Thoracic aorta (tissue), 2 donors: ENCODE data around the gene TENM3. TPM values are rescaled to one million over a fixed set of nuclear protein-coding genes. Genes with fewer than 3 reads are reported as not detected.

Experiments
- ATAC-seq: fragments of 150-250 bp; one replicate; pipeline ENCODE4 v1.8.0; 2017; ENCODE audit warnings: low read depth; ENCODE audit not compliant: insufficient number of reproducible peaks, low FRiP score
- DNase-seq: peaks from one replicate; pipeline ENCODE4 v3.0.0-alpha.2; 2020; ENCODE audit warnings: low spot score
- H3K27ac ChIP-seq, 2 donors: fragments of 200-600 bp; sonication (generic); 1 replicate in 1 of 2; 2 replicates in 1 of 2; pipeline ENCODE4 v1.5.1; 2016; ENCODE audit warnings: mild to moderate bottlenecking in 2 of 2, moderate library complexity in 2 of 2
- H3K27me3 ChIP-seq: fragments of 200-600 bp; sonication (generic); replicated peaks from 2 replicates; pipeline ENCODE4 v1.6.0; 2016; ENCODE audit warnings: mild to moderate bottlenecking; ENCODE audit not compliant: insufficient read depth
- H3K36me3 ChIP-seq: fragments of 200-600 bp; sonication (generic); one replicate; pipeline ENCODE4 v1.5.1; 2016
- H3K4me1 ChIP-seq, 2 donors: fragments of 200-600 bp; sonication (generic); 1 replicate in 1 of 2; 2 replicates in 1 of 2; pipeline versions ENCODE4 v1.5.1 to v1.6.0; 2016; ENCODE audit warnings: low read depth in 2 of 2, mild to moderate bottlenecking in 1 of 2; ENCODE audit not compliant: control insufficient read depth in 1 of 2
- H3K4me3 ChIP-seq: fragments of 200-600 bp; sonication (generic); 2 replicates; pipeline ENCODE4 v1.5.1; 2016; ENCODE audit warnings: mild to moderate bottlenecking
- H3K9me3 ChIP-seq: fragments of 200-600 bp; sonication (generic); 2 replicates; pipeline ENCODE4 v1.5.1; 2016
- CTCF ChIP-seq: fragments of 200-600 bp; sonication (generic); IDR thresholded peaks from one replicate; pipeline ENCODE4 v1.5.1; 2019; ENCODE audit warnings: antibody characterized with exemption
- total RNA-seq, 2 donors: library from RNA; depleted of rRNA; stranded (reverse); fragments of >200 nt; gene quantifications; one replicate each; pipeline versions ENCODE4 v1.1.0 to v1.2.3, GENCODE V29; 2016

TENM3 gene
- total RNA-seq, 2 donors from 2014 or later = 0.68 to 8.0 TPM

- Histone ChIP-seq H3K36me3 (no peaks in the 10 kb centered on the region), H3K4me1 (no peaks in the 10 kb centered on the region), H3K27ac (no peak overlapping the region), H3K4me3 (no peak overlapping the region), H3K9me3 (no peaks in the 10 kb centered on the region), H3K27me3 (no peaks in the 10 kb centered on the region)
- no peak for TF ChIP-seq CTCF
- DNase-seq (no peak), ATAC-seq (no peak)
These were observed 497.9 kb downstream of the TENM3 start for GRCh38 chr4:182741054-182741453.

- ATAC-seq = no peak
- no peak for DNase-seq
- Histone ChIP-seq H3K27me3 (no peaks in the 10 kb centered on the region), H3K9me3 (no peaks in the 10 kb centered on the region), H3K36me3 (no peaks in the 10 kb centered on the region), H3K4me3 (no peak overlapping the region), H3K4me1 (no peaks in the 10 kb centered on the region), H3K27ac (no peak overlapping the region)
- no peak for TF ChIP-seq CTCF
These were observed 498.7 kb downstream of the TENM3 start for GRCh38 chr4:182741914-182742313.

- Histone ChIP-seq H3K9me3 (no peaks in the 10 kb centered on the region), H3K36me3 (no peaks in the 10 kb centered on the region), H3K4me1 (no peaks in the 10 kb centered on the region), H3K27me3 (no peaks in the 10 kb centered on the region), H3K27ac (no peak overlapping the region), H3K4me3 (no peak overlapping the region)
- TF ChIP-seq CTCF = no peak
- no peak for DNase-seq
- no peak for ATAC-seq
These were observed 500.6 kb downstream of the TENM3 start for GRCh38 chr4:182743815-182744214.

GRCh38 chr4:182745237-182745636 is 502.0 kb downstream of the TENM3 start:
- DNase-seq (no peak), ATAC-seq (no peak)
- Histone ChIP-seq H3K4me1 (no peaks in the 10 kb centered on the region), H3K4me3 (no peak overlapping the region), H3K9me3 (no peaks in the 10 kb centered on the region), H3K27me3 (no peaks in the 10 kb centered on the region), H3K36me3 (no peaks in the 10 kb centered on the region), H3K27ac (no peak overlapping the region)
- TF ChIP-seq CTCF = no peak

GRCh38 chr4:182746876-182747275 is 503.7 kb downstream of the TENM3 start:
- no peaks in the 10 kb centered on the region for H3K4me1 ChIP-seq
- no peaks in the 10 kb centered on the region for H3K27me3 ChIP-seq
- no peaks in the 10 kb centered on the region for H3K9me3 ChIP-seq
- H3K36me3 ChIP-seq = no peaks in the 10 kb centered on the region
- DNase-seq = no peak
- TF ChIP-seq CTCF = no peak
- no peak overlapping the region for H3K4me3 ChIP-seq
- no peak overlapping the region for H3K27ac ChIP-seq
- no peak for ATAC-seq
